A673 (cell line): ENCODE results near the gene CD96. TPM values are rescaled to one million over a fixed set of nuclear protein-coding genes. Genes with fewer than 3 reads are reported as not detected.

ENCODE experiments used
- BruUV-seq: library from RNA; stranded (reverse); fragments of 400-500 nt; replicated peaks from 2 replicates; lab custom pipeline; 2021; lab: Mats Ljungman, UMichigan
- CTCF ChIA-PET: fragments of 300-600 bp; sonication (Branson Sonifier 250); formaldehyde crosslinking; loops from one replicate; lab custom pipeline; 2022; ENCODE audit warnings: antibody characterized with exemption; lab: Charles Lee
- POLR2A ChIA-PET: fragments of 300-600 bp; sonication (Branson Sonifier 250); formaldehyde crosslinking; loops from one replicate; lab custom pipeline; 2022; ENCODE audit warnings: antibody characterized with exemption; ENCODE audit not compliant: low non-redundant PET; lab: Charles Lee
- DNase-seq: peaks from one replicate; pipeline ENCODE4 v3.0.0-alpha.2; 2015; ENCODE audit warnings: low spot score
- H3K27ac ChIP-seq: fragments of 200-600 bp; sonication (generic); 2 replicates; pipeline ENCODE4 v1.5.1; 2016; ENCODE audit warnings: mixed run types, low read depth, mild to moderate bottlenecking, mixed read lengths, antibody characterized with exemption, low read length; ENCODE audit not compliant: poor library complexity, severe bottlenecking
- H3K27me3 ChIP-seq: fragments of 200-600 bp; sonication (generic); replicated peaks from 2 replicates; pipeline ENCODE4 v1.6.1; 2017; ENCODE audit warnings: mixed run types, low read depth, mild to moderate bottlenecking, mixed read lengths, antibody characterized with exemption, low read length; ENCODE audit not compliant: insufficient read depth, poor library complexity
- H3K36me3 ChIP-seq: fragments of 200-600 bp; sonication (generic); 2 replicates; pipeline ENCODE4 v1.6.1; 2016; ENCODE audit warnings: mixed run types, mild to moderate bottlenecking, mixed read lengths, antibody characterized with exemption, low read length; ENCODE audit not compliant: insufficient read depth, poor library complexity, severe bottlenecking
- H3K4me1 ChIP-seq: fragments of 200-600 bp; sonication (generic); 2 replicates; pipeline ENCODE4 v1.6.1; 2017; ENCODE audit warnings: mixed run types, mild to moderate bottlenecking, mixed read lengths, antibody characterized with exemption, low read length; ENCODE audit not compliant: insufficient read depth, poor library complexity, severe bottlenecking
- H3K4me3 ChIP-seq: fragments of 200-600 bp; sonication (generic); 2 replicates; pipeline ENCODE4 v1.5.1; 2016; ENCODE audit warnings: low read depth, mixed run types, mild to moderate bottlenecking, mixed read lengths, low read length; ENCODE audit not compliant: poor library complexity, severe bottlenecking
- H3K9me3 ChIP-seq: fragments of 200-600 bp; sonication (generic); 2 replicates; pipeline ENCODE4 v1.6.1; 2016; ENCODE audit warnings: mixed run types, low read depth, mild to moderate bottlenecking, mixed read lengths, antibody characterized with exemption, low read length; ENCODE audit not compliant: poor library complexity, severe bottlenecking
- EZH2 ChIP-seq: fragments of 200-600 bp; sonication (generic); IDR thresholded peaks from 2 replicates; pipeline ENCODE4 v1.6.1; 2017; ENCODE audit warnings: borderline replicate concordance, low read depth, mild to moderate bottlenecking, mixed read lengths, antibody characterized with exemption, low read length; ENCODE audit not compliant: poor library complexity, severe bottlenecking
- intact Hi-C: fragments of 100-400 bp; cut with micrococcal nuclease; formaldehyde crosslinking; loops from one replicate; pipeline ENCODE4 v1.10.0; 2022; ENCODE audit not compliant: unreplicated experiment
- total RNA-seq: library from RNA; stranded (reverse); gene quantifications from 2 replicates; pipeline ENCODE4 v1.2.3, GENCODE V29; 2021
- TF ChIP-seq, protein P1 (sequence below): fragments of 300-800, 200-600 bp; sonication (generic); conservative IDR thresholded peaks from 2 replicates; pipeline ENCODE4 v1.5.1; 2017; ENCODE audit warnings: low read depth, mild to moderate bottlenecking, antibody characterized with exemption, low read length, moderate library complexity, mixed read lengths

CD96 gene
- total RNA-seq, 1 experiment from 2014 or later: not detected

DNA sequence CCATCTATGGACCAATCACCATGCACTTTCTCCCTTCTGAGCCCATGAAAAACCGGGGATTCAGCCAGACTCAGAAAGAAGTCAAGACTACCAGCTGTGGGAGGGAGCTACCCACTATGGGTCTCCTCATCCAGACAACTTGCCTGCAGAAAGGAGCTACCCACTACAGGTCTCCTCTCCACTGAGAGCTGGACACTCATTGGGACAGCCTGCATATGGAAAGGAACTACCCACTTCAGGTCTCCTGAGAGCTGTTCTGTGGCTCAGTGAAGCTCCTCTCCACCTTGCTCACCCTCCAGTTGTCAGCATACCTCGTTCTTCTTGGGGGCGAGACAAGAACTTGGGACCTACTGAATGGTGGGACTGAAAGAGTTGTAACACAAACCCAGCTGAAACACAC is 75.4 kb downstream of the CD96 start:
- BruUV-seq: no TSS peak
- DNase-seq: no peak
- Histone ChIP-seq H3K4me3 (no peak overlapping the region), H3K36me3 (no peaks in the 10 kb centered on the region), H3K9me3 (no peaks in the 10 kb centered on the region), H3K4me1 (no peaks in the 10 kb centered on the region), H3K27me3 (no peaks in the 10 kb centered on the region), H3K27ac (no peak overlapping the region)
- ChIA-PET CTCF (interaction anchor here (0.7 kb wide), 1 partner anchor 537 kb away, joined by 3 read pairs; no protein-coding TSS in a partner anchor), POLR2A (no interaction called here)
- no peak for TF ChIP-seq EZH2
- TF ChIP-seq, protein P1, sequence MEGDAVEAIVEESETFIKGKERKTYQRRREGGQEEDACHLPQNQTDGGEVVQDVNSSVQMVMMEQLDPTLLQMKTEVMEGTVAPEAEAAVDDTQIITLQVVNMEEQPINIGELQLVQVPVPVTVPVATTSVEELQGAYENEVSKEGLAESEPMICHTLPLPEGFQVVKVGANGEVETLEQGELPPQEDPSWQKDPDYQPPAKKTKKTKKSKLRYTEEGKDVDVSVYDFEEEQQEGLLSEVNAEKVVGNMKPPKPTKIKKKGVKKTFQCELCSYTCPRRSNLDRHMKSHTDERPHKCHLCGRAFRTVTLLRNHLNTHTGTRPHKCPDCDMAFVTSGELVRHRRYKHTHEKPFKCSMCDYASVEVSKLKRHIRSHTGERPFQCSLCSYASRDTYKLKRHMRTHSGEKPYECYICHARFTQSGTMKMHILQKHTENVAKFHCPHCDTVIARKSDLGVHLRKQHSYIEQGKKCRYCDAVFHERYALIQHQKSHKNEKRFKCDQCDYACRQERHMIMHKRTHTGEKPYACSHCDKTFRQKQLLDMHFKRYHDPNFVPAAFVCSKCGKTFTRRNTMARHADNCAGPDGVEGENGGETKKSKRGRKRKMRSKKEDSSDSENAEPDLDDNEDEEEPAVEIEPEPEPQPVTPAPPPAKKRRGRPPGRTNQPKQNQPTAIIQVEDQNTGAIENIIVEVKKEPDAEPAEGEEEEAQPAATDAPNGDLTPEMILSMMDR: no peak
- intact Hi-C loops: no loop called here

GRCh38 chr3:111617912-111618601 is 76.1 kb downstream of the CD96 start:
- H3K4me3 ChIP-seq: no peak overlapping the region
- no peaks in the 10 kb centered on the region for H3K4me1 ChIP-seq
- H3K27me3 ChIP-seq: no peaks in the 10 kb centered on the region
- POLR2A ChIA-PET: no interaction called here
- H3K27ac ChIP-seq: no peak overlapping the region
- H3K36me3 ChIP-seq: no peaks in the 10 kb centered on the region
- CTCF ChIA-PET: interaction anchor here (0.7 kb wide), 1 partner anchor 538 kb away, joined by 3 read pairs; no protein-coding TSS in a partner anchor
- no TSS peak for BruUV-seq
- intact Hi-C loops: no loop called here
- no peak for DNase-seq
- TF ChIP-seq, protein P1: no peak
- TF ChIP-seq EZH2: no peak
- H3K9me3 ChIP-seq: no peaks in the 10 kb centered on the region

- CTCF ChIA-PET: no interaction called here
Observed at GRCh38 chr3:111618945-111619344, 76.9 kb downstream of the CD96 start.

More at GRCh38 chr3:111618945-111619344, 76.9 kb downstream of the CD96 start:
- Histone ChIP-seq H3K4me1 (no peaks in the 10 kb centered on the region), H3K4me3 (no peak overlapping the region), H3K27me3 (no peaks in the 10 kb centered on the region), H3K27ac (no peak overlapping the region), H3K36me3 (no peaks in the 10 kb centered on the region), H3K9me3 (no peaks in the 10 kb centered on the region)
- no peak for TF ChIP-seq EZH2
- TF ChIP-seq, protein P1: no peak
- intact Hi-C loops: no loop called here
- DNase-seq: no peak
- no TSS peak for BruUV-seq
- POLR2A ChIA-PET: no interaction called here
